H1 (cell line): ENCODE measurements around the gene MPC1. TPM values are rescaled to one million over a fixed set of nuclear protein-coding genes. Genes with fewer than 3 reads are reported as not detected.

ENCODE experiments used
- CTCF ChIA-PET: fragments of 300-600 bp; sonication (Branson Sonifier 250); formaldehyde crosslinking; loops from one replicate; lab custom pipeline; 2021; ENCODE audit not compliant: partially characterized antibody; lab: Charles Lee
- POLR2A ChIA-PET: fragments of 300-600 bp; sonication (Branson Sonifier 250); formaldehyde crosslinking; loops from one replicate; lab custom pipeline; 2021; ENCODE audit warnings: inconsistent platforms; ENCODE audit not compliant: partially characterized antibody; lab: Charles Lee
- DNase-seq, 2 experiments: peaks; one replicate each; pipeline versions ENCODE4 v3.0.0 to v3.0.0-alpha.2; 2010 to 2022; ENCODE audit warnings: low spot score in 2 of 2, low read depth in 1 of 2, mixed read lengths in 1 of 2
- FAIRE-seq: peaks from 2 replicates; lab custom pipeline; 2011; peaks lifted over from hg19 to GRCh38; lab: Jason Lieb, UNC
- H2AFZ ChIP-seq: 2 replicates; pipeline ENCODE4 v1.8.1; 2012; ENCODE audit warnings: low read length, inconsistent platforms
- H2AK5ac ChIP-seq: 2 replicates; pipeline ENCODE4 v1.6.1; 2013; ENCODE audit warnings: low read depth, low read length
- H2BK120ac ChIP-seq: replicated peaks from 2 replicates; pipeline ENCODE3; 2013; ENCODE audit warnings: low read depth, low read length, inconsistent platforms
- H2BK12ac ChIP-seq: 2 replicates; pipeline ENCODE4 v1.6.1; 2013; ENCODE audit warnings: low read depth, low read length
- H2BK15ac ChIP-seq: 2 replicates; pipeline ENCODE4 v1.6.1; 2013; ENCODE audit warnings: low read length
- H2BK20ac ChIP-seq: 2 replicates; pipeline ENCODE4 v1.6.1; 2013; ENCODE audit warnings: low read length
- H2BK5ac ChIP-seq: 2 replicates; pipeline ENCODE4 v1.6.1; 2013; ENCODE audit warnings: low read depth, low read length
- H3K14ac ChIP-seq: 2 replicates; pipeline ENCODE4 v1.6.1; 2013; ENCODE audit warnings: inconsistent platforms; ENCODE audit not compliant: insufficient read length
- H3K18ac ChIP-seq: 2 replicates; pipeline ENCODE4 v1.6.1; 2013; ENCODE audit warnings: low read length; ENCODE audit errors: extremely low read depth
- H3K23ac ChIP-seq: 2 replicates; pipeline ENCODE4 v1.6.1; 2013; ENCODE audit warnings: inconsistent platforms; ENCODE audit not compliant: insufficient read length
- H3K23me2 ChIP-seq: 2 replicates; pipeline ENCODE4 v1.6.1; 2013; ENCODE audit warnings: low read depth, low read length
- H3K27ac ChIP-seq: 2 replicates; pipeline ENCODE4 v1.6.1; 2011; ENCODE audit warnings: low read depth, low read length, inconsistent platforms
- H3K27me3 ChIP-seq, 4 experiments: replicated peaks in 1 of 4; 1 replicate in 1 of 4; 2 replicates in 3 of 4; pipeline versions ENCODE4 v1.6.1 to v1.8.1; 2011 to 2013; ENCODE audit warnings: low read length in 3 of 4, mild to moderate bottlenecking in 3 of 4, inconsistent platforms in 2 of 4, mixed read lengths in 2 of 4, moderate library complexity in 1 of 4; ENCODE audit not compliant: control insufficient read depth in 3 of 4, insufficient read depth in 3 of 4; ENCODE audit errors: extremely low read depth in 1 of 4
- H3K36me3 ChIP-seq, 4 experiments: 2 replicates each; pipeline versions ENCODE4 v1.6.1 to v1.8.1; 2011 to 2013; ENCODE audit warnings: mild to moderate bottlenecking in 4 of 4, low read length in 3 of 4, moderate library complexity in 2 of 4, control low read depth in 1 of 4, inconsistent platforms in 1 of 4; ENCODE audit not compliant: insufficient read depth in 4 of 4, control insufficient read depth in 2 of 4
- H3K4ac ChIP-seq: replicated peaks from 2 replicates; pipeline ENCODE3; 2013; ENCODE audit warnings: low read length, low read depth, mixed read lengths, inconsistent platforms; ENCODE audit not compliant: insufficient read length
- H3K4me1 ChIP-seq, 4 experiments: replicated peaks in 1 of 4; 1 replicate in 1 of 4; 2 replicates in 3 of 4; pipeline versions ENCODE4 v1.6.1 to v1.8.1; 2011 to 2013; ENCODE audit warnings: low read length in 3 of 4, inconsistent platforms in 2 of 4, mixed read lengths in 1 of 4; ENCODE audit not compliant: insufficient read depth in 4 of 4, control insufficient read depth in 3 of 4
- H3K4me2 ChIP-seq, 2 experiments: 2 replicates each; pipeline versions ENCODE4 v1.6.1 to v1.8.1; 2011 to 2013; ENCODE audit warnings: low read depth in 2 of 2, low read length in 2 of 2, control low read depth in 1 of 2, inconsistent platforms in 1 of 2, mild to moderate bottlenecking in 1 of 2; ENCODE audit not compliant: insufficient read depth in 1 of 2
- H3K4me3 ChIP-seq, 4 experiments: fragments of 200-600, 300-600 bp in 1 of 4; sonication (generic), shearing (Covaris generic), sonication (Bioruptor Twin) in 1 of 4; 2 replicates each; pipeline versions ENCODE4 v1.5.1 to v1.8.1; 2011 to 2016; ENCODE audit warnings: low read length in 4 of 4, low read depth in 3 of 4, control low read depth in 2 of 4, inconsistent platforms in 2 of 4, mild to moderate bottlenecking in 2 of 4, mixed read lengths in 1 of 4, moderate library complexity in 1 of 4; ENCODE audit not compliant: insufficient read depth in 2 of 4; ENCODE audit errors: extremely low read depth in 1 of 4
- H3K56ac ChIP-seq: replicated peaks from 2 replicates; pipeline ENCODE3; 2013; ENCODE audit warnings: low read depth, mild to moderate bottlenecking, mixed read lengths, low read length, inconsistent platforms; ENCODE audit not compliant: insufficient read length
- H3K79me1 ChIP-seq: 2 replicates; pipeline ENCODE4 v1.6.1; 2013; ENCODE audit warnings: low read depth, low read length, control low read depth
- H3K79me2 ChIP-seq, 2 experiments: 2 replicates each; pipeline versions ENCODE4 v1.6.1 to v1.8.1; 2012 to 2013; ENCODE audit warnings: low read length in 2 of 2, mild to moderate bottlenecking in 2 of 2, inconsistent platforms in 1 of 2; ENCODE audit not compliant: insufficient read depth in 2 of 2, control insufficient read depth in 1 of 2
- H3K9ac ChIP-seq, 4 experiments: replicated peaks in 1 of 4; 1 replicate in 1 of 4; 2 replicates in 3 of 4; pipeline versions ENCODE4 v1.6.1 to v1.8.1; 2011 to 2013; ENCODE audit warnings: low read depth in 3 of 4, low read length in 3 of 4, control low read depth in 2 of 4, mild to moderate bottlenecking in 2 of 4, moderate library complexity in 2 of 4, inconsistent platforms in 1 of 4; ENCODE audit errors: extremely low read depth in 1 of 4
- H3K9me3 ChIP-seq, 2 experiments: 2 replicates each; pipeline versions ENCODE4 v1.6.1 to v1.8.1; 2012 to 2013; ENCODE audit warnings: mild to moderate bottlenecking in 2 of 2, moderate library complexity in 2 of 2, control low read depth in 1 of 2, inconsistent platforms in 1 of 2, low read depth in 1 of 2, low read length in 1 of 2, mixed read lengths in 1 of 2; ENCODE audit not compliant: insufficient read depth in 2 of 2
- H4K20me1 ChIP-seq, 2 experiments: replicated peaks in 1 of 2; 2 replicates each; pipeline versions ENCODE3 to v1.8.1; 2011 to 2013; ENCODE audit warnings: inconsistent platforms in 2 of 2, low read length in 2 of 2, mild to moderate bottlenecking in 1 of 2; ENCODE audit not compliant: insufficient read depth in 2 of 2, control insufficient read depth in 1 of 2
- H4K5ac ChIP-seq: 2 replicates; pipeline ENCODE4 v1.6.1; 2013; ENCODE audit warnings: low read length, low read depth, mixed read lengths, inconsistent platforms; ENCODE audit not compliant: insufficient read length
- H4K8ac ChIP-seq: 2 replicates; pipeline ENCODE4 v1.8.0; 2013; ENCODE audit warnings: mild to moderate bottlenecking, moderate library complexity, low read length, inconsistent platforms; ENCODE audit not compliant: insufficient read depth; ENCODE audit errors: extremely low read depth
- H4K91ac ChIP-seq: replicated peaks from 2 replicates; pipeline ENCODE3; 2013; ENCODE audit warnings: low read length, mixed read lengths, inconsistent platforms; ENCODE audit not compliant: insufficient read length
- CHD7 ChIP-seq: fragments of 300-600 bp; sonication (generic); IDR thresholded peaks from 2 replicates; pipeline ENCODE4 v1.7.1; 2012; ENCODE audit warnings: low read length, moderate library complexity, mild to moderate bottlenecking, inconsistent platforms; ENCODE audit not compliant: insufficient replicate concordance
- WGBS, 2 experiments: shearing (Covaris generic) in 1 of 2; methylation state at CpG; one replicate each; pipeline versions ENCODE4 v1.1.6 to v1.1.7; 2013 to 2015; ENCODE audit warnings: low lambda C conversion rate in 2 of 2, mixed read lengths in 2 of 2, inconsistent platforms in 1 of 2, low coverage in 1 of 2, missing lambda C conversion rate in 1 of 2; ENCODE audit not compliant: insufficient replicate concordance in 2 of 2, insufficient coverage in 1 of 2, insufficient read length in 1 of 2; ENCODE audit errors: extremely low coverage in 1 of 2, missing lambda C conversion rate in 1 of 2; 5-methylcytosine and 5-hydroxymethylcytosine counted together
- polyA plus RNA-seq, 7 experiments: library from polyadenylated mRNA; depleted of rRNA in 3 of 7; stranded (reverse) in 5 of 7; unstranded in 2 of 7; fragments of >200 nt in 5 of 7; fragments of 200-250 nt in 2 of 7; gene quantifications; 1 replicate in 5 of 7; 2 replicates in 1 of 7; 4 replicates in 1 of 7; pipeline versions ENCODE4 v1.2.1 to v1.2.3, GENCODE V29; 2011 to 2013; ENCODE audit warnings: missing spikeins in 2 of 7, mixed read lengths in 2 of 7
- total RNA-seq: library from RNA; stranded (reverse); fragmentation: NEBNext Ultra II Directional; extraction: Animal tissue kit (Norgen Biotek cat#: 25700); gene quantifications from 2 replicates; pipeline ENCODE4 v1.2.1, GENCODE V29; 2021

The MPC1 gene
- total and polyA plus RNA-seq, 2 of the 8 experiments (the other 6 are each of a cell fraction or from before 2014, with no cell fraction given): 10.2 to 12.6 TPM

DNA sequence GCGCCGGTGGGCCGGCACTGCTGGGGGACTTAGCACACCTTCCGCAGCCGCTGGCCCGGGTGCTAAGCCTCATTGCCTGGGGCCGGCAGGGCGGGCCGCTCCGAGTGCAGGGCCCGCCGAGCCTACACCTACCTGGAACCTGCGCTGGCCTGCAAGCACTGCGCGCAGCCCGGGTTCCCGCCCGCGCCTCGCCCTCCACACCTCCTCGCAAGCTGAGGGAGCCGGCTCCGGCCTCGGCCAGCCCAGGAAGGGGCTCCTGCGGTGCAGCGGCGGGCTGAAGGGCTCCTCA, 10.7 kb upstream of the MPC1 start:
- POLR2A ChIA-PET: no interaction called here
- Histone ChIP-seq H2AK5ac (no peak overlapping the region), H3K79me2 (no peaks in the 10 kb centered on the region), H2AFZ (no peak overlapping the region), H3K27ac (no peak overlapping the region), H3K79me1 (no peaks in the 10 kb centered on the region), H3K14ac (no peak overlapping the region), H2BK20ac (no peak overlapping the region), H3K23ac (no peak overlapping the region), H4K8ac (no peak overlapping the region), H3K4me2 (no peak overlapping the region), H3K9ac (no peak overlapping the region), H2BK12ac (no peak overlapping the region), H3K4ac (no peak overlapping the region), H3K56ac (no peak overlapping the region), H4K20me1 (no peaks in the 10 kb centered on the region), H2BK5ac (no peak overlapping the region), H3K27me3 (no peaks in the 10 kb centered on the region; a peak in 1 of 7 replicates), H4K5ac (no peak overlapping the region), H4K91ac (no peak overlapping the region), H2BK15ac (no peak overlapping the region), H3K9me3 (peaks cover 0 to 4% of the 10 kb centered on the region in 2 experiments; a peak in 2 of 4 replicates), H2BK120ac (no peak overlapping the region), H3K18ac (no peak overlapping the region), H3K23me2 (no peaks in the 10 kb centered on the region), H3K4me1 (no peaks in the 10 kb centered on the region; a peak in 1 of 7 replicates), H3K4me3 (no peak overlapping the region), H3K36me3 (no peaks in the 10 kb centered on the region)
- WGBS, 2 experiments: 90% methylated on average over 24 of the region's 27 CpGs; no CpG with 5 or more reads in 1 of the 2 experiments
- CTCF ChIA-PET: interaction anchor here (0.8 to 2.1 kb wide), 9 partner anchors 12 to 238 kb away, joined by 3 to 7 read pairs (median 3); no protein-coding TSS in a partner anchor
- FAIRE-seq: no peak
- DNase-seq: no peak
- no peak for TF ChIP-seq CHD7
